Measurements from ENCODE around the gene RUNX2. TPM values are rescaled to one million over a fixed set of nuclear protein-coding genes. Genes with fewer than 3 reads are reported as not detected.

RUNX2 gene
- total and polyA plus RNA-seq, 10 of the 15 experiments (the other 5 are each of a cell fraction or from before 2014, with no cell fraction given) = 0.01 to 0.77 (median 0.15) TPM; not detected in 3

DNA sequence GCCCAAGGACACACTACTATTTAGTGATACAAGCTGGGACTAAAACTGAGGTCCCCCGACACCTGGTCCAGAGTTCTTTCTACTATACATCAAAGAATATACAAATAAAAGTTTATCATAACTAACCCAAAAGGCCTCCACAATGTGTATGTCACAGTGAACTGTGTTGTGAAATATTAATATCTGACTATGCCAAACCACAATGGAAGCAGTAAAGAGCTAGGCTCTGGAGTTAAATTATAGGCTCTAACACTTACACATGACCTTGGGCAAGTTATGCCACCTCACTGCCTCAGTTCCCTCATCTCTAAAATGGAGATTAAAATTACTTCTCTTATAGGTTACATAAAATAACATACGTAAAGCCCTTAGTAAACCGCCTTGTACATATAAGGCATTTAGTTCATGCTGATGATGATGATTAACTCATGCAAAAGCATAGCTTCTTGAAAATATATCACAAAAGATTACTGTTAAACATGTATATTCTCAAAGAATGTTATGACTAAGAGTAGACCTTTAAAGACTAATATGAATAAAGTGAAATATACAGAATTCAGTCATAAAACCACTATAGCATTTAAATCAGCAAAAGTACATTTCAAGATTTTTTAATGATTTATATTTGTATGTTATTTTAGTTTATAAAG, 43.9 kb downstream of the RUNX2 start:
- intact Hi-C loops (cut with micrococcal nuclease; ENCODE audit: unreplicated experiment) (loop anchor here (10.0 kb wide), 2 partner anchors 217 to 343 kb away; no protein-coding TSS in a partner anchor), in situ Hi-C loops (cut with MboI) (no loop called here)
- ChIA-PET RAD21 (ENCODE audit: unreplicated experiment) (no interaction called here), POLR2A (no interaction called here), SMC1A (ENCODE audit: uncharacterized antibody, unreplicated experiment) (interaction anchor here (0.6 to 1.0 kb wide), 2 partner anchors 10 to 540 kb away, joined by 3 read pairs; no protein-coding TSS in a partner anchor), CTCF (no interaction called here)
- no peaks in the 10 kb centered on the region for H4K20me1 ChIP-seq (ENCODE audit: control insufficient read depth, insufficient read depth)
- no peaks in the 10 kb centered on the region; the same call in 1 of the 2 replicates for H3K4me1 ChIP-seq (ENCODE audit: control insufficient read depth, insufficient read depth, low read length)
- no peak for ATAC-seq
- TF ChIP-seq TCF12 (IDR thresholded peaks at IDR 0.05; ENCODE audit: low read depth, low read length) (no peak), JUNB (IDR thresholded peaks at IDR 0.05) (peak; percentile 17; the same call in 1 of the 2 replicates)
- FAIRE-seq = no peak
- no peaks in the 10 kb centered on the region for H3K36me3 ChIP-seq (ENCODE audit: control insufficient read depth in 2 of 2, insufficient read depth in 2 of 2, low read length in 1 of 2)
- H3K9me3 ChIP-seq (replicated peaks; ENCODE audit: control insufficient read depth, insufficient read depth, low read length) = no peaks in the 10 kb centered on the region
- no peak for DNase-seq (ENCODE audit: low read depth, low spot score)
- no peak overlapping the region for H3K4me2 ChIP-seq (ENCODE audit: control insufficient read depth, insufficient read depth)
- no peak overlapping the region for H3K27ac ChIP-seq (ENCODE audit: control insufficient read depth, insufficient read depth)
- no peak overlapping the region for H3K9ac ChIP-seq (ENCODE audit: control insufficient read depth, insufficient read depth, low read length)
- BruUV-seq (replicated peaks) = no TSS peak
- H3K4me3 ChIP-seq = no peak overlapping the region
- no peaks in the 10 kb centered on the region for H3K79me2 ChIP-seq (ENCODE audit: control insufficient read depth, insufficient read depth, low read length)
- H2AFZ ChIP-seq (ENCODE audit: control insufficient read depth, low read depth, low read length) = no peak overlapping the region
- peaks cover 0 to 2% of the 10 kb centered on the region in 2 experiments; a peak in 1 of 4 replicates for H3K27me3 ChIP-seq (replicated peaks in 1 of 2; ENCODE audit: control insufficient read depth in 2 of 2, insufficient read depth in 2 of 2, low read length in 1 of 2)
- WGBS (ENCODE audit: insufficient coverage, insufficient replicate concordance, low lambda C conversion rate, missing lambda C conversion rate) = 71% methylated on average over 3 of the region's 3 CpGs

DNA sequence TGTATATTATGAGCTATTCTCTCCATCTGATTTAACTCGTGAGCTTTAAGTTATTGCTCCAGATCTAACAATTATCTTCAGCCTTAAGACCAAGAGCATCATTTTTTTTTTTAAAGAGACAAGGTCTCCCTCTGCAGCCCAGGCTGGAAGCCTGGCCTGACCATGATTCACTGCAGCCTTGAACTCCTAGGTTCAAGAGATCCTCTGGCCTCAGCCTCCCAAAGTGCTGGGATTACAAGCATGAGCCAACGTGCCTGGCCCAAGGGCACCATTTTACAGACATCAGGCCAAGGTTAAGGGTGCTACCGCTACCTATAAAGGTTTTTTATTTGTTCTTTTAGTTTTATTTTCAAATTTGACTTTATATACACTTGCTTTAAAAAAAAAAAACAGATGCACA, 47.3 kb downstream of the RUNX2 start:
- FAIRE-seq (no peak), DNase-seq (ENCODE audit: low read depth, low spot score) (no peak), ATAC-seq (no peak)
- Histone ChIP-seq H3K27me3 (replicated peaks in 1 of 2; ENCODE audit: control insufficient read depth in 2 of 2, insufficient read depth in 2 of 2, low read length in 1 of 2) (peaks cover 0 to 2% of the 10 kb centered on the region in 2 experiments; a peak in 1 of 4 replicates), H3K9ac (ENCODE audit: control insufficient read depth, insufficient read depth, low read length) (no peak overlapping the region), H3K79me2 (ENCODE audit: control insufficient read depth, insufficient read depth, low read length) (no peaks in the 10 kb centered on the region), H3K4me2 (ENCODE audit: control insufficient read depth, insufficient read depth) (no peak overlapping the region), H3K9me3 (replicated peaks; ENCODE audit: control insufficient read depth, insufficient read depth, low read length) (no peaks in the 10 kb centered on the region; the same call in 2 of the 3 replicates), H3K4me1 (ENCODE audit: control insufficient read depth, insufficient read depth, low read length) (no peaks in the 10 kb centered on the region; the same call in 1 of the 2 replicates), H3K27ac (ENCODE audit: control insufficient read depth, insufficient read depth) (no peak overlapping the region), H3K36me3 (ENCODE audit: control insufficient read depth in 2 of 2, insufficient read depth in 2 of 2, low read length in 1 of 2) (no peaks in the 10 kb centered on the region), H3K4me3 (no peak overlapping the region), H4K20me1 (ENCODE audit: control insufficient read depth, insufficient read depth) (no peaks in the 10 kb centered on the region), H2AFZ (ENCODE audit: control insufficient read depth, low read depth, low read length) (no peak overlapping the region)
- no TSS peak for BruUV-seq (replicated peaks)
- RAD21 ChIA-PET (ENCODE audit: unreplicated experiment) = interaction anchor here (1.1 kb wide), 1 partner anchor 547 kb away, joined by 3 read pairs; no protein-coding TSS in a partner anchor
- WGBS (ENCODE audit: insufficient coverage, insufficient replicate concordance, low lambda C conversion rate, missing lambda C conversion rate) = 78% methylated on average over 3 of the region's 3 CpGs
- intact Hi-C loops (cut with micrococcal nuclease; ENCODE audit: unreplicated experiment) = loop anchor here (5.0 to 10.0 kb wide), 4 partner anchors 221 to 718 kb away; no protein-coding TSS in a partner anchor
- in situ Hi-C loops (cut with MboI) = no loop called here
- CTCF ChIA-PET = interaction anchor here (0.6 to 4.4 kb wide), 5 partner anchors 11 to 722 kb away, joined by 3 to 22 read pairs (median 3); no protein-coding TSS in a partner anchor
- SMC1A ChIA-PET (ENCODE audit: uncharacterized antibody, unreplicated experiment) = interaction anchor here (0.7 to 1.0 kb wide), 3 partner anchors 7 to 723 kb away, joined by 3 to 5 read pairs (median 4); no protein-coding TSS in a partner anchor
- POLR2A ChIA-PET = interaction anchor here (1.0 kb wide), 1 partner anchor 10 kb away, joined by 3 read pairs; no protein-coding TSS in a partner anchor
- TF ChIP-seq NR2C1 (IDR thresholded peaks at IDR 0.05) (no peak), PML (IDR thresholded peaks at IDR 0.05; ENCODE audit: low read length) (no peak), CBX5 (IDR thresholded peaks at IDR 0.05; ENCODE audit: low read depth) (no peak), TARDBP (IDR thresholded peaks at IDR 0.05; ENCODE audit: borderline replicate concordance) (no peak), DPF2 (IDR thresholded peaks at IDR 0.05) (no peak), RELA (IDR thresholded peaks at IDR 0.05; ENCODE audit: borderline replicate concordance, partially characterized antibody) (no peak), ZNF207 (IDR thresholded peaks at IDR 0.05; ENCODE audit: borderline replicate concordance) (no peak), NFYB (IDR thresholded peaks at IDR 0.05; ENCODE audit: insufficient read depth, low read depth, low read length) (no peak), ESRRA (IDR thresholded peaks at IDR 0.05; ENCODE audit: low read length) (no peak), TBL1XR1 (IDR thresholded peaks at IDR 0.05; ENCODE audit: low read depth, low read length) (no peak), FOXM1 (IDR thresholded peaks at IDR 0.05; ENCODE audit: low read depth, low read length) (no peak), NFIC (IDR thresholded peaks at IDR 0.05; ENCODE audit: low read depth, low read length) (no peak)
- TF ChIP-seq, protein P1, sequence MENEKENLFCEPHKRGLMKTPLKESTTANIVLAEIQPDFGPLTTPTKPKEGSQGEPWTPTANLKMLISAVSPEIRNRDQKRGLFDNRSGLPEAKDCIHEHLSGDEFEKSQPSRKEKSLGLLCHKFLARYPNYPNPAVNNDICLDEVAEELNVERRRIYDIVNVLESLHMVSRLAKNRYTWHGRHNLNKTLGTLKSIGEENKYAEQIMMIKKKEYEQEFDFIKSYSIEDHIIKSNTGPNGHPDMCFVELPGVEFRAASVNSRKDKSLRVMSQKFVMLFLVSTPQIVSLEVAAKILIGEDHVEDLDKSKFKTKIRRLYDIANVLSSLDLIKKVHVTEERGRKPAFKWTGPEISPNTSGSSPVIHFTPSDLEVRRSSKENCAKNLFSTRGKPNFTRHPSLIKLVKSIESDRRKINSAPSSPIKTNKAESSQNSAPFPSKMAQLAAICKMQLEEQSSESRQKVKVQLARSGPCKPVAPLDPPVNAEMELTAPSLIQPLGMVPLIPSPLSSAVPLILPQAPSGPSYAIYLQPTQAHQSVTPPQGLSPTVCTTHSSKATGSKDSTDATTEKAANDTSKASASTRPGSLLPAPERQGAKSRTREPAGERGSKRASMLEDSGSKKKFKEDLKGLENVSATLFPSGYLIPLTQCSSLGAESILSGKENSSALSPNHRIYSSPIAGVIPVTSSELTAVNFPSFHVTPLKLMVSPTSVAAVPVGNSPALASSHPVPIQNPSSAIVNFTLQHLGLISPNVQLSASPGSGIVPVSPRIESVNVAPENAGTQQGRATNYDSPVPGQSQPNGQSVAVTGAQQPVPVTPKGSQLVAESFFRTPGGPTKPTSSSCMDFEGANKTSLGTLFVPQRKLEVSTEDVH (IDR thresholded peaks at IDR 0.05; ENCODE audit: low read depth, partially characterized antibody) = no peak
